ENCODE data around the gene JUP. TPM values are rescaled to one million over a fixed set of nuclear protein-coding genes. Genes with fewer than 3 reads are reported as not detected.
A peak's percentile ranks its signal among the peaks of the same experiment; 100 is the strongest.
"Not testable (repeated sequence)": the region's sequence is repeated elsewhere in the genome, so short reads cannot be mapped to it uniquely, and the experiment has no call there.

Gene JUP
- total and polyA plus RNA-seq, 4 donors: 39.1 to 56.0 (median 44.2) TPM

- H3K9ac ChIP-seq (ENCODE audit: low read depth in 1 of 2, low read length in 2 of 2): no peak overlapping the region
- DNase-seq (ENCODE audit: low spot score): no peak
- no peaks in the 10 kb centered on the region for H3K27me3 ChIP-seq (ENCODE audit: control insufficient read depth in 4 of 4, insufficient read depth in 4 of 4, low read length in 3 of 4)
- H3K4me1 ChIP-seq (ENCODE audit: control insufficient read depth in 4 of 4, insufficient read depth in 4 of 4, low read length in 3 of 4): peaks cover 18 to 61% (median 48%) of the 10 kb centered on the region in 4 donors
- WGBS: 18% methylated on average over 4 of the region's 4 CpGs
- TF ChIP-seq, protein P1, sequence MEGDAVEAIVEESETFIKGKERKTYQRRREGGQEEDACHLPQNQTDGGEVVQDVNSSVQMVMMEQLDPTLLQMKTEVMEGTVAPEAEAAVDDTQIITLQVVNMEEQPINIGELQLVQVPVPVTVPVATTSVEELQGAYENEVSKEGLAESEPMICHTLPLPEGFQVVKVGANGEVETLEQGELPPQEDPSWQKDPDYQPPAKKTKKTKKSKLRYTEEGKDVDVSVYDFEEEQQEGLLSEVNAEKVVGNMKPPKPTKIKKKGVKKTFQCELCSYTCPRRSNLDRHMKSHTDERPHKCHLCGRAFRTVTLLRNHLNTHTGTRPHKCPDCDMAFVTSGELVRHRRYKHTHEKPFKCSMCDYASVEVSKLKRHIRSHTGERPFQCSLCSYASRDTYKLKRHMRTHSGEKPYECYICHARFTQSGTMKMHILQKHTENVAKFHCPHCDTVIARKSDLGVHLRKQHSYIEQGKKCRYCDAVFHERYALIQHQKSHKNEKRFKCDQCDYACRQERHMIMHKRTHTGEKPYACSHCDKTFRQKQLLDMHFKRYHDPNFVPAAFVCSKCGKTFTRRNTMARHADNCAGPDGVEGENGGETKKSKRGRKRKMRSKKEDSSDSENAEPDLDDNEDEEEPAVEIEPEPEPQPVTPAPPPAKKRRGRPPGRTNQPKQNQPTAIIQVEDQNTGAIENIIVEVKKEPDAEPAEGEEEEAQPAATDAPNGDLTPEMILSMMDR (IDR thresholded peaks at IDR 0.05; ENCODE audit: low read depth, low read length, missing input control): peak; percentile 35
- TF ChIP-seq RAD21 (IDR thresholded peaks at IDR 0.05): peak in 1 of 2 donors; percentile 22
- TF ChIP-seq FOXA1 (IDR thresholded peaks at IDR 0.05): no peak
- H3K36me3 ChIP-seq (ENCODE audit: control insufficient read depth in 4 of 4, insufficient read depth in 3 of 4, low read depth in 1 of 4, low read length in 3 of 4): no peaks in the 10 kb centered on the region
- no peaks in the 10 kb centered on the region for H3K9me3 ChIP-seq (ENCODE audit: control insufficient read depth in 4 of 4, low read length in 3 of 4)
- peak overlapping the region; percentile 80 to 96 for H3K27ac ChIP-seq (ENCODE audit: low read depth in 1 of 2, low read length in 2 of 2)
- H3K4me3 ChIP-seq (ENCODE audit: low read depth in 1 of 3, low read length in 3 of 3): no peak overlapping the region
These were observed 9.3 kb downstream of the JUP start for GRCh38 chr17:41777157-41777573.

GRCh38 chr17:41776262-41776900, 10.1 kb downstream of the JUP start:
- peaks cover 23 to 61% (median 53%) of the 10 kb centered on the region in 4 donors for H3K4me1 ChIP-seq (ENCODE audit: control insufficient read depth in 4 of 4, insufficient read depth in 4 of 4, low read length in 3 of 4)
- not testable (repeated sequence) for H3K4me3 ChIP-seq (ENCODE audit: low read depth in 1 of 3, low read length in 3 of 3); DNase-seq (ENCODE audit: low spot score); H3K9me3 ChIP-seq (ENCODE audit: control insufficient read depth in 4 of 4, low read length in 3 of 4); H3K27me3 ChIP-seq (ENCODE audit: control insufficient read depth in 4 of 4, insufficient read depth in 4 of 4, low read length in 3 of 4); H3K36me3 ChIP-seq (ENCODE audit: control insufficient read depth in 4 of 4, insufficient read depth in 3 of 4, low read depth in 1 of 4, low read length in 3 of 4); H3K9ac ChIP-seq (ENCODE audit: low read depth in 1 of 2, low read length in 2 of 2)
- H3K27ac ChIP-seq (ENCODE audit: low read depth in 1 of 2, low read length in 2 of 2): peak overlapping the region; percentile 80 to 96
- 86% methylated on average over 14 of the region's 14 CpGs for WGBS

DNA sequence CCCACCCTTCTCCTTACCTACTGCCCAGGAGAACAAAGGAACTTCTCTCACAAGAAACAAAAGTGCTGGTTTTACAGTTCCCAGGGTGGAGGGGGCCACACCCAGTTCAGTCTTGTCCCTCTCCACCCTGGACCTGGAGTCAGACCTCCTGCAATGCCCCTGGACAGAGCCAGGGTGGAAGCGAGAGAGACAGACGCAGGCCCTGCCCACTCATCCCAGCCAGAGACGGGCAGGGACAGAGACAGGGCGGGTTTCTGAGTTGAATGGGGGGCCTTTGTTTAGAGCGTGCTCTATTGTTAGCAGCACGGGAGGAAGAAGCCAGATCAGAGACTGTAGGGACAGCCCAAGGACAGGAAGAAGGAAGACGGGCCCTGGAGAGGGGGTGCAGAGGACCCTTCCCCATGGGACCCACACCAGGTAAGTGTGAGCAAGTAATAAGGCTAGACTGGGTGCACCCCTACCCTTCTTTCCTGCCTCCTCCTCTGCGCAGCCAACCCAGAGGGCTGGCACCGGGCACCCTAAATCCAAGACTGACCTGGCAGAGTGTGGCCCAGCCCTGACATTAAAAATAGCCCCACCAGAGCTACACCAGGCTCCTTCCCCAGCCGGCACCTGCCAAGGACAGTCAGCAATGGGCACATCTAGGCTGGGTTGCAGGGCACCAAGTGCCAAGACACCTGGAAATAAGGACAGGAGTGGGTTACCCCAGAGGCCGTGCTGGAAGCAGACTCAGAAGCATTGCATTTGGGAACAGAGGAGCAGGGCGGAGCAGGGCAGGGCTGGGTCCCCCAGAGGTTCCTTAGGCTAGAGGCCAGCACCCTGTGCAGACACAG, 10.9 kb downstream of the JUP start:
- H3K4me3 ChIP-seq (ENCODE audit: low read depth in 1 of 3, low read length in 3 of 3): no peak overlapping the region
- TF ChIP-seq RAD21 (IDR thresholded peaks at IDR 0.05) (no peak), HNF4A (conservative IDR thresholded peaks at IDR 0.05) (no peak), MAX (IDR thresholded peaks at IDR 0.05) (no peak), TAF1 (conservative IDR thresholded peaks at IDR 0.05) (no peak)
- TF ChIP-seq, protein P1 (IDR thresholded peaks at IDR 0.05; ENCODE audit: low read depth, low read length, missing input control): no peak
- WGBS: 80% methylated on average over 12 of the region's 12 CpGs
- no peak overlapping the region for H3K9ac ChIP-seq (ENCODE audit: low read depth in 1 of 2, low read length in 2 of 2)
- DNase-seq (ENCODE audit: low spot score): no peak
- peaks cover 23 to 63% (median 56%) of the 10 kb centered on the region in 4 donors for H3K4me1 ChIP-seq (ENCODE audit: control insufficient read depth in 4 of 4, insufficient read depth in 4 of 4, low read length in 3 of 4)
- H3K27ac ChIP-seq (ENCODE audit: low read depth in 1 of 2, low read length in 2 of 2): peak overlapping the region; percentile 14 to 80
- no peaks in the 10 kb centered on the region for H3K9me3 ChIP-seq (ENCODE audit: control insufficient read depth in 4 of 4, low read length in 3 of 4)
- no peaks in the 10 kb centered on the region for H3K27me3 ChIP-seq (ENCODE audit: control insufficient read depth in 4 of 4, insufficient read depth in 4 of 4, low read length in 3 of 4)
- peaks cover 0 to 2% (median under 1%) of the 10 kb centered on the region in 4 donors for H3K36me3 ChIP-seq (ENCODE audit: control insufficient read depth in 4 of 4, insufficient read depth in 3 of 4, low read depth in 1 of 4, low read length in 3 of 4)
